ENCODE data around the gene CTSZ. TPM values are rescaled to one million over a fixed set of nuclear protein-coding genes. Genes with fewer than 3 reads are reported as not detected.
"Not testable (repeated sequence)": the region's sequence is repeated elsewhere in the genome, so short reads cannot be mapped to it uniquely, and the experiment has no call there.

The CTSZ gene
- total and polyA plus RNA-seq, 2 experiments from 2014 or later = 3.7 to 71.3 TPM

DNA sequence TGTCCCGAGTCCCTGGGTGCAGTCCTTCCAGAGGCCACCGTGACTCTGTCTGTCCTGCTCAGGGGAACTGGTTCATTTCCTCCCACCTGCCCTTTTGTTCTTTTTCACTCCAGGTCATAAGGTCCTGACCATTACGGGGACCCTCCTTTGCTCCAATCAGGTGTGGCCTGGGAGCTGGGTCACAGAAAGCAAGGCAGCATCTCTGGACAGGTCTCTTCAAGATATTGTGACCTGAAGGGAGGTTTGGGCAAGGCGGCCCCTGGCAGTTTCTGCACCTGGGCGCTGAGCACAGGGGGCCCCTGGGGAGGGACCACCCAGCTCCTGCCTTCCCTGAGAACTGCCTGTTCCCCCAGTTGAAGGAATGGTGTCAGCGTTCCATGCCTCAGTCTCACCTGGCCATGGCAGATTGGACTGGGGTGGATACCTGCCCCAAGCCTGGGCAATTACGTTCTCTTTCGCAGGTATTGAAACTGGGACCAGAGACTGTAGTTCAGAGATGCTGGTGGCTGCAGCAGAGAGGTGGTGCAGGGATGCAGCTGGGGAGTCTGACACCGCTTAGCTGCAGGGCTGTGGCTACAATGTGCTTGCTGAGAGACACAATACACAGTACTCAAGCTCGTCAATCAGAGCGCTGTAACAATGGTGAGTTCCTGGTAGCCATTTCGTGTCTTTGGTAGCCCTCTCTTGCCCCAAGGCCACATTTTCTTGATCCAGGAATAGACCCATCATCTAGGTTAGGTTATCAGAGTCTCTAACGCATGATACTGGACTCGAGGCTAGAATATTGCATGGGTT lies 41.6 kb downstream of the CTSZ start:
- TF ChIP-seq, protein P1, sequence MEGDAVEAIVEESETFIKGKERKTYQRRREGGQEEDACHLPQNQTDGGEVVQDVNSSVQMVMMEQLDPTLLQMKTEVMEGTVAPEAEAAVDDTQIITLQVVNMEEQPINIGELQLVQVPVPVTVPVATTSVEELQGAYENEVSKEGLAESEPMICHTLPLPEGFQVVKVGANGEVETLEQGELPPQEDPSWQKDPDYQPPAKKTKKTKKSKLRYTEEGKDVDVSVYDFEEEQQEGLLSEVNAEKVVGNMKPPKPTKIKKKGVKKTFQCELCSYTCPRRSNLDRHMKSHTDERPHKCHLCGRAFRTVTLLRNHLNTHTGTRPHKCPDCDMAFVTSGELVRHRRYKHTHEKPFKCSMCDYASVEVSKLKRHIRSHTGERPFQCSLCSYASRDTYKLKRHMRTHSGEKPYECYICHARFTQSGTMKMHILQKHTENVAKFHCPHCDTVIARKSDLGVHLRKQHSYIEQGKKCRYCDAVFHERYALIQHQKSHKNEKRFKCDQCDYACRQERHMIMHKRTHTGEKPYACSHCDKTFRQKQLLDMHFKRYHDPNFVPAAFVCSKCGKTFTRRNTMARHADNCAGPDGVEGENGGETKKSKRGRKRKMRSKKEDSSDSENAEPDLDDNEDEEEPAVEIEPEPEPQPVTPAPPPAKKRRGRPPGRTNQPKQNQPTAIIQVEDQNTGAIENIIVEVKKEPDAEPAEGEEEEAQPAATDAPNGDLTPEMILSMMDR (IDR thresholded peaks at IDR 0.05; ENCODE audit: low read depth, low read length) = no peak
- Histone ChIP-seq H3K9me3 (ENCODE audit: low read depth) (no peaks in the 10 kb centered on the region), H3K4me3 (no peak overlapping the region), H3K36me3 (no peaks in the 10 kb centered on the region), H3K4me1 (ENCODE audit: low read depth) (no peaks in the 10 kb centered on the region), H3K27me3 (no peaks in the 10 kb centered on the region), H3K27ac (no peak overlapping the region)
- DNase-seq (ENCODE audit: low read depth in 1 of 2, low spot score in 1 of 2) = no peak

DNA sequence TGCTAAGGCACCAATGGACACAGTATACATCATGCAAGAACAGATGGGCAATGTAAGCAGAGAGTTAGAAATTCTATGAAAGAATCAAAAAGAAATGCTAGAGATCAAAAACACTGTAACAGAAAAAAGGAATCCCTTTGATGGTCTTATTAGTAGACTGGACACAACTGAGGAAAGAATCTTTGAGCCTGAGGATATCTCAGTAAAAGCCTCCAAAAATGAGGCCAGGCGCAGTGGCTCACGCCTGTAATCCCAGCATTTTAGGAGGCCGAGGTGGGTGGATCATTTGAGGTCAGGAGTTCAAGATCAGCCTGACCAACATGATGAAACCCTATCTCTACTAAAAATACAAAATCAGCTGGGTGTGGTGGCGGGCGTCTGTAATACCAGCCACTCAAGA lies 43.1 kb downstream of the CTSZ start:
- not testable (repeated sequence) for H3K27ac ChIP-seq; H3K27me3 ChIP-seq; DNase-seq (ENCODE audit: low read depth in 1 of 2, low spot score in 1 of 2); H3K4me1 ChIP-seq (ENCODE audit: low read depth); H3K9me3 ChIP-seq (ENCODE audit: low read depth); H3K36me3 ChIP-seq; H3K4me3 ChIP-seq

DNA sequence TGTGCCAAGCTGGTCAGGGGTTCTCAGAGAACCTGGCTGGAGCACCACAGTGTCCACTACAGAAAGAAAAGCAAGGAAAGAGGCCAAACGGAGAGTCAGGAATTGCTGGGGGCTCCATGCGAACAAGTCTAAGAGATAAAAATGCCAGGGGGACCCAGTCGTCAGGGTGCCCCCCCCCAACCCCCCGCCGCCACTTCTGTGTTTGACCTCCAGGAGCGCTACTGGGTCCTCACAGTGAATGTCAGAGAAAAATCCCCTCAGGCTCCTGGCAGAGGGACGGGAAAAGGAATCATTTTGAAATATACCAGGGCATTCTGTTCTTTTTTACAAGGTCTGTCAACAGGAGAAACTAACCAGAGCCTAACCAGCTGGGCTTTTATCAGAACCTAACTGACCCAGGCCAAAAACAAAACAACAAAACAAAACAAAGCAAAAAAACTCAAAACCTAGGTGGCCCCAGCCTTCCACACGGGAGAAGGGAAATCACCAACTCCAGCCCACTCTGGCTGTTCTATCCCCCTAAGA lies 43.9 kb downstream of the CTSZ start:
- Histone ChIP-seq H3K27me3 (no peaks in the 10 kb centered on the region), H3K27ac (no peak overlapping the region), H3K9me3 (ENCODE audit: low read depth) (no peaks in the 10 kb centered on the region), H3K4me1 (ENCODE audit: low read depth) (no peaks in the 10 kb centered on the region), H3K4me3 (no peak overlapping the region), H3K36me3 (no peaks in the 10 kb centered on the region)
- TF ChIP-seq, protein P1 (IDR thresholded peaks at IDR 0.05; ENCODE audit: low read depth, low read length) = no peak
- DNase-seq (ENCODE audit: low read depth in 1 of 2, low spot score in 1 of 2) = peak in 1 of 2 donors; percentile 22

DNA sequence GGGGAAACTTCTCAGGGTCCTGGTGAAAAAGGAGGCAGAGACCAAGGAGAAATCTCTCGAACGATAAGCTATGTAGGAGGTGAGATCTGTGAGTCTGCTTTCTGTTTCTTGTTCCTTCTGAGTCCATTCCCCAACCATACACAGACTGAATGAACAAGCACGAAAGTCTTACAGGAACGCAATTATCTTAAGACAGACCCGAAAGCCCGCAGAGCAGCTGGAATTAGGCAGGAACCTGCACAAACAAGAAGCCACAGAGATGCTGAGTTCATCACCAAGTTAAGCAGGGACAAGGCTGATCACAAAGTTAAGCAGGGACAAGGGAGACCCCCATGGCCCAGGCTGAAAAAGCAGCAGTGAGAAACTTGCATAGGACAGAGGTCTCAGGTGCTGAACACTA lies 47.4 kb downstream of the CTSZ start:
- TF ChIP-seq, protein P1 (IDR thresholded peaks at IDR 0.05; ENCODE audit: low read depth, low read length) = no peak
- H3K9me3 ChIP-seq (ENCODE audit: low read depth) = no peaks in the 10 kb centered on the region

DNA sequence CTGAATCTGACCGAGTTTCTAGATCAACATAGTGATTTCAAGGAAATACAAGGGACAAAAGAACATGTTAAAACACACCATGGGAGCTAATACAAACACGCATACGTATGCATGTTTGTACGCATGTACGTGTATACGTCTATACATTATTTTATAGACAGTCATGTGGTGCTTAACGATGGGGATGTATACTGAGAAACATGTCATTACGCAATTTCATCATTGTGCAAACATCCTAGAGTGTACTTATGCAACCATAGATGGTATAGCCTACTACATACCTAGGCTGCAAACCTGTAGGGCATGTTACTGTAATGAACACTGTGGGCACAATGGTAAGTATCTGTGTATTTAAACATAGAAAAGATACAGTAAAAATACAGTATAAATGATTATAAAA lies 51.0 kb downstream of the CTSZ start:
- TF ChIP-seq, protein P1 (IDR thresholded peaks at IDR 0.05; ENCODE audit: low read depth, low read length) = no peak

More for the DNA sequence above, 47.4 kb downstream of the CTSZ start:
- no peaks in the 10 kb centered on the region for H3K27me3 ChIP-seq
- DNase-seq (ENCODE audit: low read depth in 1 of 2, low spot score in 1 of 2) = peak in 1 of 2 donors; percentile 27
- no peak overlapping the region for H3K4me3 ChIP-seq
- no peaks in the 10 kb centered on the region for H3K36me3 ChIP-seq
- no peak overlapping the region for H3K27ac ChIP-seq
- no peaks in the 10 kb centered on the region for H3K4me1 ChIP-seq (ENCODE audit: low read depth)

DNA sequence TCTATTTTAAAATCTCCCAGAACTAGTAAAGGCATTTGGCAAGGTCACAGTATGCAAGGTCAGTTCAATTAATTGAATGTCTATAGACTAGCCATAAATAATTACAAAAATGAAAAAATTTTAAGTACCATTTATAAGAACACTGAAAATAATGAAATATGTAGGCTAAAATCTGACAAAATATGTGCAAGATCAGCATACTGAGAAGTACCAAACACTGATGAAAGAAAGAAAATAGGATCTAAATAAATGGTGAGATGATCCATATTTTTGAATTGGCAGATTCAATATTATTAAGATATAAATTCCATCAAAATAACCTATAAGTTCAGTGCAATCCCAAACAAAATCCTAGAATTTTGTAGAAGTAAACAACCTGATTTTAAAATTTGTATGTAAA lies 54.0 kb downstream of the CTSZ start:
- Histone ChIP-seq H3K9me3 (ENCODE audit: low read depth) (no peaks in the 10 kb centered on the region), H3K36me3 (no peaks in the 10 kb centered on the region), H3K27ac (no peak overlapping the region), H3K4me1 (ENCODE audit: low read depth) (no peaks in the 10 kb centered on the region), H3K27me3 (no peaks in the 10 kb centered on the region), H3K4me3 (no peak overlapping the region)
- TF ChIP-seq, protein P1 (IDR thresholded peaks at IDR 0.05; ENCODE audit: low read depth, low read length) = no peak
- DNase-seq (ENCODE audit: low read depth in 1 of 2, low spot score in 1 of 2) = no peak

More for the DNA sequence above, 51.0 kb downstream of the CTSZ start:
- no peak overlapping the region for H3K4me3 ChIP-seq
- no peaks in the 10 kb centered on the region for H3K27me3 ChIP-seq
- no peaks in the 10 kb centered on the region for H3K9me3 ChIP-seq (ENCODE audit: low read depth)
- no peaks in the 10 kb centered on the region for H3K36me3 ChIP-seq
- peak in 1 of 2 donors; percentile 6 for DNase-seq (ENCODE audit: low read depth in 1 of 2, low spot score in 1 of 2)
- no peak overlapping the region for H3K27ac ChIP-seq
- H3K4me1 ChIP-seq (ENCODE audit: low read depth) = no peaks in the 10 kb centered on the region
